GM18526 (cell line): Measurements from ENCODE around the gene MAP3K21.
A peak's percentile ranks its signal among the peaks of the same experiment; 100 is the strongest.

Experiments
- POLR2A ChIP-seq: IDR thresholded peaks from 3 replicates; pipeline ENCODE4 v1.6.1; 2011; ENCODE audit not compliant: insufficient read length; ENCODE audit errors: extremely low read depth

The MAP3K21 gene

DNA sequence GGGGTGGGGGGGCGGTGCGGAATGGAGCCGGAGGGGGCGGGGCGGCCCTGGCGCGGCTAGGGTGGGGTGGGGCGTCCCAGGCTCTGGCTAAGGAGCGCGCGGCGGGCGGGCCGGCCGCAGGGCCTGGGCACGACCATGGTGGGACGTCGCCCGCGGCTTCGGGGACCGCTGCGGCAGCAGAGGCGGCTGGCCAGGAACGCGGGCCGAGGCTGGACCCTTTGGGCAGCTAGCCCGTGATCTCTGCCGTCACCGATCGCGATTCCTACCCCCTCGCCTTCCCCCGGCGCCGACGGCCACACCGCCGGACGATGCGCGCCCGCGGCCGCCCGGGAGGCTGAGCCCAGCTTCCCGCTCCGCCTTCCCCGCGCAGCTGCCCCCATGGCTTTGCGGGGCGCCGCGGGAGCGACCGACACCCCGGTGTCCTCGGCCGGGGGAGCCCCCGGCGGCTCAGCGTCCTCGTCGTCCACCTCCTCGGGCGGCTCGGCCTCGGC, at the start of gene MAP3K21:
Gene MAP3K21 (plus strand): TSS at position 74 of the 491 bp plus-strand sequence. CDS start 305 bp downstream, at position 379.
- no peak for TF ChIP-seq POLR2A

- TF ChIP-seq POLR2A = no peak
Measured at GRCh38 chr1:233278631-233279030, 48.9 kb upstream of the MAP3K21 start.

- TF ChIP-seq POLR2A = no peak
Measured at GRCh38 chr1:233279971-233280370, 47.6 kb upstream of the MAP3K21 start.

DNA sequence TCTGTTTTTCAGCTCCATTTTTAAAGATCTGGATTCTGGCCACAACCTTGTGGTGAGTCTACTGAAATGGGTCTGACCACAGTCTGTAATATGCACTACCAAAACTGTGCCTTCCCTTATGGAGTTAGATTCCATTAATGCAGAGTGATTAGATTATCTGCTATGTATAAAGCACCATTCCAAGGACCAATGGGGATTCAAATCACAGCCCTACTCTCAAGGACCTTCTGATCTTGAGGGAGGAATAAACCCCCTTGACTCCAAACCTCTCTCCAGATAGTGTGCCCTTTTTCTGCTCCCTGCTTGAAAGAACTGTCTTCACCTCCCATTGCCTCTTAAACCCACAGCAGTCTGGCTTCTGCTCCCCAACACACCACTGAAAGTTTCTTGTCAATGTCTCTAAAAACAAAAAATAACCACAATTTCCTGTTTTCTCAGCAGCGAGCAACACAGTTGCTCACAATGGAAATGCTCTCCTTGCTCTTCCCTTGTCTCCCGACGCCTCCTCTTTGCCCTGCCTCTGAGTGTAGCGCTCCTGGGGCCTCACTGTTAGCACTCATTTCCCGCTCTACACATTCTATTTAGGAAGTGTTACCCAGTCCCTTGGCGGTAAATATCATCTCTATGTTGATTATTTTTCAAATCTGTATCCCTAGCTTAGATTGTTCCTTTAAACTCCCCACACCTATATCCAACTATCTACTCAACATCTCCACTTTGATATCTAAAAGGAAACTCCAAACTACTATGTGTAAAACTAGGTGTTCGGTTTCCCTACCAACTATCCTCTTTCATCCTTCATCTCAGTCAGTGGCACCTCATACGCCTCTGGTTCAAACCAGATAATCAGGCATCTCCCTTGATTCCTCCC, 45.6 kb upstream of the MAP3K21 start:
- TF ChIP-seq POLR2A = no peak

DNA sequence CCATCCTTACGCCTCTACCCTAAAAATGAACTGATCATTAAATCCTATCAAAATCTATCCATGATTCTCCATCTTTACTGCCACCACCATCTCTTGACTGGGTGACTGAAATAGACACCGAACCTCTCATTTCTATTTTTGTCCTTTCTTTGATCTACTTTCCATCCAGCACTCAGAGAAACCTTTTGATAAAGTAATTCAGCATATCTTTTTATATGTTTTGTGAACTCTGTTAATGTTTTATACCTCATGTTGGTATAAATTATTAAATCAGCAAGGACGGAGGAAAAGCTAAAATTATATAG, 45.0 kb upstream of the MAP3K21 start:
- no peak for TF ChIP-seq POLR2A

GRCh38 chr1:233289676-233290075, 37.8 kb upstream of the MAP3K21 start:
- no peak for TF ChIP-seq POLR2A

DNA sequence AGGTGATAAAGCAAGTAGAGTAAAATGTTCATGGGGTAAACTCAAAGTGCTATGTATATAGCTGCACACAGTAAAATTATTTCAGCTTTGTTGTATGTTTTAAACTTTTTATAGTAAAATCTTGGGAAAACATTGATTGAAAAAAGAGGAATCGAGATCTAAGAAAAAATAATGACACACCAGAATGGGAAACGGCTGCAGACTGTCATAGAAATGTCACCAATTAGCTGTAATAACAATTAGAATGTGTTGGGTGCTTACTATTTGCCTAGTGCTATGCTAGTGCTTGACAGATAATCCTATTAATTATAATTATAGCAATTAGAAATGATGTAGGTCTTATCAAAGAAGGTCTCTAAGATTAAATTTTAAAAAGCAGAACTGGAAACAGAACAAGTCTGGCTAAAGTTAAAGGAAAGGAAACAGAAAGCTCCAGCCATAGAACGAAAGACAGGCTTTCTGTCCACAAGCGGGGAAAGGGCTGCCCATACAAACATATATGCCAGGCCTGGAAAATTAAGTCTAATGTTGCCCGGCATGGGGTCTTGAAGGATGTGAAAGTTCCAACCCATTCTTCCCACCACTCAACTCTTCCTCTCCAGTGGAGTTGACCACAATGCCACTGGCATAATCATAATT, 37.0 kb upstream of the MAP3K21 start:
- no peak for TF ChIP-seq POLR2A

DNA sequence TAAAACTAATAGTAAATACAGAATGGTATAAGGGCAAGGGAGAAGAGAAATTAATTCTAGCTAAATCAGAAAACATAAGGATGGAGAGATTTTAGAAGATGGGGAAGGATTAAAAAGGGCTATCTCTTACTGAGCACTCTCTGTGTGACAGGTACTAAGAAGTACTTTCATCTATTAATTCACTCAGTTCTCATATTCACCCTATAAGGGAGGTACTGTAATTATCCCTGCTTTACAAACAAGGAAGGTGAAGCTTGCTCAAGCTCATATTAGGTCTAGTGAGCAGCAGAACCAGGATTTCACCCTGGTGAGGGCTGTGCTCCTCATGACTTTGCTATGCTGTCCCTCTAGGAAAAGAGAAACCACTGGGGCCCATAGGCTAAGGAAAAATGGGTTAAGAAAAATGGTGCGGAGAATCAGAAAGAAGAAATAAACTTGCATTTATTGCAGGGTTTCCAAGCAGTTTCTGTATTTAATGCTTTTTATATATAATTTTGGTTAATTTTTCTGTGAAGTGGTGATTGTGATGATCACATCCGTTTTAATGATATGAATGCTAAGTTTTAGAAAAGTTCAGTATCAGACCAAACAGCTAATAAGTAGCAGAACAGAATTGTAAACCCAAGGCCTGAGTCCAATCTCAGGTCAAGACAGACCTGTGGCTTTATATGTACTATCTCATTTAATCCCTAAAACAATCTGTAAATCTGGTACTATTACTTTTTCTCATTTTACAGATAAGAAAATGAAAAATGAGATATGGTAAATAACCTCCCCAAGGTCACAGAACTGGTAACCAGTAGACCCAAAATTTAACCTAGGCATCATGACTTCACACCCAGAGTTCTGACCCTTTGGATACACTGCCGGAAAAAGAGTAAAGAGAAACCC, 33.7 kb upstream of the MAP3K21 start:
- TF ChIP-seq POLR2A = no peak

- TF ChIP-seq POLR2A = no peak
Measured at GRCh38 chr1:233294913-233295236, 32.6 kb upstream of the MAP3K21 start.

DNA sequence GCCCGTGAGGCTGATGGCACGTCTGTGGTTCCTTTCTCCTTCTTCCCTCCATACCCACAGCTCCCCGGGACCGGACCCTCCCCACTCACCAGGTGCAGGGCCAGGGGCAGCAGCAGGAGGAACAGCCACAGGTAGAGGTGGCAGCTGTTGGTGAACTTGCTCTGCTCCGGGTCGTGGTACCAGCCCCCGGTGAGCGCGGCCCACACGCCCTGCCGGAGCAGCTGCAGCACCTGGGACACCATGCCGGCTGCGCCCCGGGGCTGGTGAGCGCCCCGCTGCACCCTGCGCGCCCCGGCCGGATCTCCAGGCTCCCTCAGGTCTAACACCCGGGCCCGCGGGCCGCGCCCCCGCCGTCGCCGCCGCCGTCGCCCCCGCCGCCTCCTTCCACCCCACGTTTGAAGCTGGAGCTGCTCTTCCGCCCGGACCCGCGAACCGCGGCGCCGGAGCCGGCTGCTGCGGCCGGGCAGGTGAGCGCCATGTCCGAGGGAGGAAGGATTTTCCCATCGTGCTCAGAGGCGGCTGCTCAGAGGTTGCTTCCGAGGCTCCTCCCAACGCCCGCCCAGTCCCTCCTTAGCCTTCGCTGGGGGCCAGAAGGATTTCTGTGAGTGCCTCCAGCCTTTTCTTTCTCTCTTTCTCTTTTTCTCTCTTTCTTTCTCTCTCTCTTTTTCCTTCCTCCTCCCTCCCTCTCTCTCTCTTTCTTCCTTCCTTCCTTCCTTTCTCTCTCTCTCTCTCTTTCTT, 32.1 kb upstream of the MAP3K21 start, which contains the start of gene PCNX2:
Gene PCNX2 (minus strand): TSS at position 489 of the 738 bp plus-strand sequence. CDS start 247 bp downstream, at position 242.
- peak; percentile 72 for TF ChIP-seq POLR2A

GRCh38 chr1:233295975-233296322, 31.6 kb upstream of the MAP3K21 start:
- no peak for TF ChIP-seq POLR2A

GRCh38 chr1:233299450-233299849, 28.1 kb upstream of the MAP3K21 start:
- no peak for TF ChIP-seq POLR2A

DNA sequence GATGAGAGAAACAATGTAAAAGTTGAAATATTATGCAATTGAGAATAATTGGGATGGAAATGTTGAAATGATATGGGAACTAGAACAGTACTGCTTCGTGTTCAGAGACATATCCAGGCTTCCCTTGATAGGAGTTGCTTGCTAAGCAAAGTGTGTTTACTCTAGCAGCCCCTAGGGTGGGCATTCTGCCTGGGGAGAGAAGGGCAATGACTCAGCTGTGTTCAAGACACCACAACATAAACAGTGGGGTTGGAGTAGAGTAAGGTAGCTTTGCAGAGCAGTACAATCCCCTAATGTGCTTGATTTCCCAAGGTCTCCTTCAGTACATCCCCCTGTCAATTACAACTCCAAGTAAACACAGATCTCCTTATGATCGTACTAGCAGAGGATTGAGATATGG, 27.2 kb upstream of the MAP3K21 start:
- TF ChIP-seq POLR2A = no peak

DNA sequence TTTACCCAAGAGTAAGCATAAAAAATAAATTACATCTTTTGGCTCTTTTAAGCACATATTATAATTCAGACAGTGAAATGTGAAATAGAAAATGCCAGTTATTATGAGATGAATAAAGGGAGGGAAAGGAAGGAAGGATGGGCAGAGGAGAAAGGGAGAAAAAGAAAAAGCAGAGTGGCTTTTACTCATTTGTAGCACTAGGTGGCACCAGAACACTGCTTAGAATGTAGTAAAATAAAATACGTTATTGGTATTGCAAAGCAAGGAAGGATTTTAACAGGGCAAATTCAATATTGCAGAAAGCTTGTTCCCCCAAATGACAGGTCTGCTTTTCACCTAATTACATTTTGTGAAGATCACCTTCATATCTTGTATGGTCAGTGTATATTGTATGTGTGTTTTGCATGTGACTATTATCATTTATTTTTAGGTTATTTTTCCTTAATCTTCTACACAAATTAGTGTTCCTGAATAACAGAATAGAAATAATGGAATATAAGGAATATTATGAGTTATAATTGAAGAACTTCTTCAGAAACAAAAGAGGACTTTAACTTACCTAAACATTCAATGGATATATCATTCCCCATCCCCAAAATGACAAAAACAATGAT, 22.9 kb upstream of the MAP3K21 start:
- no peak for TF ChIP-seq POLR2A
